HG02678 (cell line): Measurements from ENCODE around the gene SOCS6.
"Not testable (repeated sequence)": the region's sequence is repeated elsewhere in the genome, so short reads cannot be mapped to it uniquely, and the experiment has no call there.

Experiments
- ATAC-seq: cut with Tn5 transposase; IDR thresholded peaks from one replicate; pipeline ENCODE4 v1.9.1; 2021; ENCODE audit warnings: mild to moderate bottlenecking, moderate library complexity; ENCODE audit not compliant: unreplicated experiment

Gene SOCS6

GRCh38 chr18:70321616-70322015 lies 32.8 kb downstream of the SOCS6 start:
- no peak for ATAC-seq

DNA sequence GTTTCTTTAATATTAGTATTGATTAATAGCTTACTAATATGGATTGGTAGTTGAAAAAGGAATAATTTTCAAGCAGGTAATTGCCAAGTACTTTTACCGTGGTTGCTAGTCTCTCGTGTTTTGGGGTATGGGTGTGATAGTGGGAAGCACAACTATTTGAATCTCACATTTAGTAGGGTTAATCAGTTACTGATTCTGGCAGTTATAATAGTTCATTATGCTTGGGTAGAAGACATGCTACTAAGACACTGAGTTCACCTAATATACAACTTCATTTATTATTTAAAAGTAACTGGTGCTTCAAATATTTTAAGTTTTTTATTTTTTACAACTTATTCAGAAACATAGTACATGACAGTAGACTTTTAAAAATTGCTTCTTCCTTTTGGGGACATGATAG lies 33.5 kb downstream of the SOCS6 start:
- no peak for ATAC-seq

DNA sequence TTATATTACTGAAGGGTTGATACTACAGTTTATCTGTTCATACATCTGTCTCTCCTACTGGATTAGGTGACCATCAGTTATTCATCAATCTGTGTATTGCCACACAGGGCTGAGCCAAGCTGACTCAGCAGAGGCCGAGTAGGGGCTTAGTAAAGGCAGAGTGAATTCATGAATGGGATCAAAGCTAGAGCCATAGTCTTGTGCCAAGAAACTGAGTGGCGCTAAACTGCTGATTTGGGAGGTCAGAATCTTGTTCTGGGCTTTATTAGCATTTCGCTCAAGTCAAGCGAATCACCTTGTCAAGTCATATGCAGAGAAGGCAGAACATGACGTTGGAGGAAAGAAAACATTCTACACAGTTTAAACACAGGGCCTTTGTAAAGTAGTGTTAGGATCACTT lies 34.1 kb downstream of the SOCS6 start:
- no peak for ATAC-seq

DNA sequence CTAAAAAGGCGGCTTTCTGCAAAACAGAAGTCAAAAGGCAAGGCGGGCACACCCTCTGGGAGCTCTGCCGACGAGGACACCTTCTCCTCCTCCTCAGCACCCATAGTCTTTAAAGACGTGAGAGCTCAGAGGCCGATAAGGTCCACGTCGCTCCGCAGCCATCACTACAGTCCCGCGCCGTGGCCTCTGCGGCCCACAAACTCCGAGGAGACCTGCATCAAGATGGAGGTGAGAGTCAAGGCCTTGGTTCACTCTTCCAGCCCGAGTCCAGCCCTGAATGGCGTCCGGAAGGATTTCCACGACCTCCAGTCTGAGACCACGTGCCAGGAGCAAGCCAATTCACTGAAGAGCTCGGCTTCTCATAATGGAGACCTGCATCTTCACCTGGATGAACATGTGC lies 36.1 kb downstream of the SOCS6 start:
- ATAC-seq, result no peak

- no peak for ATAC-seq
Observed at GRCh38 chr18:70326255-70326654, 37.4 kb downstream of the SOCS6 start.

GRCh38 chr18:70328169-70328568 lies 39.3 kb downstream of the SOCS6 start:
- ATAC-seq, result no peak

DNA sequence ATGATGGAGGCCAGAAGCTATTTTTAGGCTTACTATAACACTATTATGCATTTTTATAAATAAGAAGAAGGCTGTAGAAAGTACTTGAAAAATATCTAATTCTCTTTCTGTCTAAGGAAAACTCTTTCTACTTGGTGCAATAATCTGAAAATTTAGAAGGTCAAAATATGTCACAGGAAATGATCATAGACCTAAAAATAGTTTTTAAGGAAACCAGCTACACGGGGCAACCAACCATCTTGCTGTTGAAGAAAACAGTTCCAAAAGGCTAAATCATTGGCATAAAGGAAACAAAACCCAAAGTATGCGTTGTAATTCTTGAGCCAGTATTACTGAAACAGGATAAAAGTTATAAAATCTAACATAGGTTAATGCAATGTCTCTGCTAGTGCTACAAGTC lies 40.2 kb downstream of the SOCS6 start:
- ATAC-seq, result no peak

DNA sequence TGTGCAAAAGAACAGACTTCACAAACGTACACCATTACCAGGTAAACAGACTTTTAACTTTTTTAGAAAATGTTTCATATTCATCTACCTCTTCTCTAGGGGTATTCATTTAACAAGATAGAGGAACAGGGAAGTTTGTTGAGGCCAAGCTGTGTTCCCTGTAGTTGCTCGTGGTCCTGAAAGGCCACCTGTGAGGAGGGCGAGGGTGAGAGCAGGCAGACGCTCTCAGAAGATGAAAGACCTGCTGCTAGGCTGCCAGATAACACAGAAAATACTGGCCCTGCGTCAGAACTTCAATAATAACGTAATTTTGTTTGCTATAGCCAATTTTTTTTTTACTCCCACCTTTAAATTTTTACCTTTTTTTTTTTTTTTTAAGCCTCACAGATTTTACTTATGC lies 42.0 kb downstream of the SOCS6 start:
- no peak for ATAC-seq

DNA sequence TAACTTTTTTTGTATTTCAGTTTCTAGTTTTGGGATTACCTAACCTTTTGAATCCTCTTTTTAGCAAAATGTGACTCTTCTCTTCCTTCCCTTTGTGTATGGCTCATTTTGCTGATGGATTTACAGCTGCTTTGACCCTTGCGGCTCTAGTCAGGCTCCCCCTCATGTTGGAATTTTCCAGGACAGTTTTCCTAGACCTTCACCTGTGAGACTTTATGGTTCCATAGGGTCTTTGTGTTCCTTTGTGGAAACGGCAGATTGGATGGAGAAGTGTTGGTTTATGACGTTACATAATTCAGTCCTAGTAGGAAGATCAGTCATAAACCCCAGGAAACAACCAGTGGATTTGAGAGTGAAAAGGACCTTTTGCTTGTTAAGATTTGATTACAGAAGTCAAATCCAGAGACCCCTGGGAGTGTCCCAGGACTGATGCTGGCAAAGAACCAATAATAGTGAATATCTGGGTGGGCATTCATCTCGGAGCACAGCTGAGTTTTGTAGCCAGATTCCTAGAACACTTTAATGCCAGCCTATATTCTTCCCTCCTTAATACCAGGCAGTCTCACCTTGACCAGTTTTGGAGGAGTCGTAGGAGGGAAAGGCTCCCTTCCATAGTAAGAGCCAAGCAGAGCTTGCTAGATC lies 42.7 kb downstream of the SOCS6 start:
- no peak for ATAC-seq

DNA sequence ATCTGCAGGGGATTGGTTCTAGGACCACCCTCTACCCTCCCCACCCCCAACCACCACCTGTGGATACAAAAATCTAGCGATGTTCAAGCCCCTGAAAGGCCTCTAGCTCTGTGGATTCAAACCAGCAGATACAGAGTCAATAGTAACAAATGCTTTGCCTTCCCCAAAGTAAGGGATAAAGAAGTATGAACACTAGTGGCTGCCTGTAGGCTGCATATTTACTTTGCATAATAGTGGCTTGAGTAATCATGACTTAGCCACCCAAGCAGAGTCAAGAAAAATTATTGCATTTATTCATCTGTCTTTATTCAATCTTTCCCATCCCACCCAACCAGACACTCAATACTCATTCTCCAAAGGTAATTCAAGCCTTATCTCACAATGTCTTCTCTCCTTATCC lies 43.8 kb downstream of the SOCS6 start:
- ATAC-seq, result no peak

- ATAC-seq, result no peak
Observed at GRCh38 chr18:70333316-70333715, 44.5 kb downstream of the SOCS6 start.

DNA sequence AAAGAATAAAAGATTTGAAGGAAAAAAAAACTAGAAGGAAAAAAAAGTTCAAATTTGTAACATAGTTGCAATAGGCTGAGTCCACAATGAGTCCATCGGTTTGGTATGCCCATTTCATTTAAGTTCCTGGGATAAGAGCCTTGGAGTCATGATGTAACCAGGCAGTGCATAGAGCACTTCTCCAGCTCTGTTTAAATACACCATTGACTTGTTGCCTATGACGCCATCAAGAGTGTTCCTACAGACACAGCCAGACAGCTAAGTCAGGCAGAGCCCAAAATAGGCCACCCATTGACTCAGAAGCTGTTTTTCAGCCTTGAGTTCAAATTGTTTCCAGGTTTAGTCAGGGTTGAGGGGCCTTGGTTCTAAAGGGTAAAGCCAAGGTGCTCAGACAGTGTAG lies 44.9 kb downstream of the SOCS6 start:
- ATAC-seq, result no peak

- no peak for ATAC-seq
Observed at GRCh38 chr18:70334264-70334663, 45.4 kb downstream of the SOCS6 start.

GRCh38 chr18:70334728-70335329 lies 46.0 kb downstream of the SOCS6 start:
- ATAC-seq, result no peak

DNA sequence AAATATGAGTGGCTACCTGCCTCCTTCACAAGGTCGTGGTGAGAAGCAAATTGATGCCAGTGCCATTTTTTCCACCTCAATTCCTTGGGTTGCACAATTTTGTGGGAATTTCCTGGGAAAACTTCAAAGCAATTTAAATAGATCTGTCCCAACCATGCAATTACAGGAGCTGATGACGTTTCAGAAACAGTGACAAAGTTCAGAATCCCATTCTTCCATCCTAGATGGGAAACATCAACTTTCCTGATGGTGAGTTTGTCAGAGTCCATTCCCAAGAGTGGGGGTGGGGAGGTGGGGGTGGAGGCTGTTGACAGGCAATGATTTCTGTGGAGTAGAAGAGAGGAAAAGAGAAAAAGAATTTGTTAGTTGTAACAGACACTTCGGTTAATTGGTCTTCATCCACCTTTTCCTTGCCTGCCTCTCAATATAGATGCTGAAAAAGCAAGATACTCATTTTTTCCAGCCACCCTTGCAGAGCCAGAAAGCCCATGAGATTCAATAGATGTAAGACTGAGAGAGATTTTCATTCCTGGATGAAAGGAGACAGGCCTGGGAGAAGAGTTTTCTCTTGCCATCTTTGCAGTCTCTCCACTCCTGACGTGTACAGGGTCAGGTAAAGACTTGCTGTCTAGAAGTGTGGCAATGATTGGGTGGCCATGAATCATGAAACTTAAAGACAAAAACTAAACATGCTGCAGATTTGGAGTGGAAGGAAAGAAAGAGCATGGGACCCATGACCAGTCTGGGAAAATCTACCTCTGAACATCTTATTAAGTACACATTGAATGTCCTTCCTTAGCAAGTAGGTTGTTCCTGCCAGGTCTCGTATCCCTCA lies 47.3 kb downstream of the SOCS6 start:
- no peak for ATAC-seq

DNA sequence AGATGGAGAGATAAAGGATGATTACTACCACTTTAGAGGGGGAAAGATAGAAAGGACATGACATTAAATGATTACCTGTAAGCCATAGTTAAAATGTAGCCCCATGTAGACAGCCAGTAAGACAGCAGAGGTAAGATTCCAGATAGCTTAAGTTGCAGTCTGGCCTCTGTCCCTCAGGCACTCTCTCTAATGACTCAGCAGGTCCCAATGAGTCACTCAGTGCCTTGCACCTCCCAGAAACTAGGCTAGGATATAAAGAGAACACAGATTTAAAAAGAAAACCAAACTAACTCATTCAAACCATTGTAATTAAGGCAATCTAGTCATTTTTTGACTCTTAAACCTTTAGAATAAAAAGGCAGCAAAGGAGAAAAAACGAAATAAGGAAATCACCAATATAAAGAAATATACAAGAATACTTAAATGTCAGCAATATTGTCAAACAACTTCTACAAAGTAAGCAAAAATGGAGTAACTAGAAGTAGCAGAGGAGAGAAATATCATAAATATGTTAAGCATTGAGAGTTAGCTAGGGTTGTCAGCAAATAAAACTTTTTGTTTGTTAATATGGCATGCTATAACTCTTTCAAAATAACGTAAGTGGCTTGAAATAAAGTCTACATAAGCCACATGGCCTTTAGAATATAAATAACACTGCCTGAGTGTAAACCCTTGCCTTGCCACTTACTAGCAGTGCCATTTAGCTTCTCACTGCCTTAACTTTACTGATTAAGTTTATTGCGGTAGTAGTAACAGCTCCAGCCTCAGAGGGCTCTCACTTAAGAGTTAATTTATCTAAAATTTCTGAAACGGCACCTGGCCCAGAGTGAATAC lies 48.5 kb downstream of the SOCS6 start:
- no peak for ATAC-seq

- ATAC-seq, result no peak
Observed at GRCh38 chr18:70338890-70339289, 50.0 kb downstream of the SOCS6 start.

DNA sequence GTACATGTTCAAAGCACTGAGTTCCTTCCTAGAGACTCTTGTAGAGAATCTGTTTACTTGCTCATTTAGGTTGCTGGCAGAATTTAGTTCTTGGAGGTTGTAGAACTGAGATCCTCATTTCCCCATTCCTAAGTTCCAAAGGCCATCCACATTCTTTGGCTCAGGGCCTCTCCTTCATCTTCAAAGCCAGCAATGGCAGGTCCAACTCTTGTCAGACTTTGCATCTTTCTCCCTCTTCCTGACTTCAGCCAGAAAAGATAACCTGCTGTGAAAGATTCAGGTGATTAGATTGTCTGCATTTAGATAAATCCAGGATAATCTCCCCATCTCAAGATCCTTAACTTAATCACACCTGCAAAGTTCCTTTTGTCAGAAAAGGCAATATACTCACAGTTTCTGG lies 51.1 kb downstream of the SOCS6 start:
- ATAC-seq, result no peak

DNA sequence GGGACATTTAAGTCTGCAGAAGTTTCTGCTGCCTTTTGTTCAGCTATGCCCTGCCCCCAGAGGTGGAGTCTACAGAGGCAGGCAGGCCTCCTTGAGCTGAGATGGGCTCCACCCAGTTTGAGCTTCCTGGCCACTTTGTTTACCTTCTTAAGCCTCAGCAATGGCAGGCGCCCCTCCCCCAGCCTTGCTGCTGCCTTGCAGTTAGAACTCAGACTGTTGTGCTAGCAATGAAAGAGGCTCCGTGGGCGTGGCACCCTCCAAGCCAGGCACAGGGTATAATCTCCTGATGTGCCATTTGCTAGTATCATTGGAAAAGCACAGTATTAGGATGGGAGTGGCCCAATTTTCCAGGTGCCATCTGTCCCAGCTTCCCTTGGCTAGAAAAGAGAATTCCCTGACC lies 59.6 kb downstream of the SOCS6 start:
- not testable (repeated sequence) for ATAC-seq

GRCh38 chr18:70349316-70349715 lies 60.5 kb downstream of the SOCS6 start:
- ATAC-seq, result no peak

DNA sequence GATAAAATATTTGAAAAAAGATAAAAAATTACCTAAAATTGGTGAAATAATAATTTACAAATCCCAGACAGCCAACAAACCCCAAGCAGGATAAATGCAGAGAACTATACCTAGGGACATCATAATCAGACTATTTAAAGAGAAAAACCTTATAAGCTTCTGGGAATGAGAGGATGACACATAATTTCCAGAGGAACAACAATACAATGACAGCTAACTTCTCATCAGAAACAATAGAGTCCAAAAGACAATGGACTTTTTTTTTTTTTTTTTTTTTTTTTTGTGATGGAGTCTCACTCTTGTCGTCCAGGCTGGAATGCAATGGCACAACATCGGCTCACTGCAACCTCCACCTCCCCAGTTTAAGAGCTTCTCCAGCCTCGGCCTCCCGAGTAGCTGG lies 65.2 kb downstream of the SOCS6 start:
- no peak for ATAC-seq
